ENCODE results near the gene PRDM10.

Gene PRDM10, protein sequence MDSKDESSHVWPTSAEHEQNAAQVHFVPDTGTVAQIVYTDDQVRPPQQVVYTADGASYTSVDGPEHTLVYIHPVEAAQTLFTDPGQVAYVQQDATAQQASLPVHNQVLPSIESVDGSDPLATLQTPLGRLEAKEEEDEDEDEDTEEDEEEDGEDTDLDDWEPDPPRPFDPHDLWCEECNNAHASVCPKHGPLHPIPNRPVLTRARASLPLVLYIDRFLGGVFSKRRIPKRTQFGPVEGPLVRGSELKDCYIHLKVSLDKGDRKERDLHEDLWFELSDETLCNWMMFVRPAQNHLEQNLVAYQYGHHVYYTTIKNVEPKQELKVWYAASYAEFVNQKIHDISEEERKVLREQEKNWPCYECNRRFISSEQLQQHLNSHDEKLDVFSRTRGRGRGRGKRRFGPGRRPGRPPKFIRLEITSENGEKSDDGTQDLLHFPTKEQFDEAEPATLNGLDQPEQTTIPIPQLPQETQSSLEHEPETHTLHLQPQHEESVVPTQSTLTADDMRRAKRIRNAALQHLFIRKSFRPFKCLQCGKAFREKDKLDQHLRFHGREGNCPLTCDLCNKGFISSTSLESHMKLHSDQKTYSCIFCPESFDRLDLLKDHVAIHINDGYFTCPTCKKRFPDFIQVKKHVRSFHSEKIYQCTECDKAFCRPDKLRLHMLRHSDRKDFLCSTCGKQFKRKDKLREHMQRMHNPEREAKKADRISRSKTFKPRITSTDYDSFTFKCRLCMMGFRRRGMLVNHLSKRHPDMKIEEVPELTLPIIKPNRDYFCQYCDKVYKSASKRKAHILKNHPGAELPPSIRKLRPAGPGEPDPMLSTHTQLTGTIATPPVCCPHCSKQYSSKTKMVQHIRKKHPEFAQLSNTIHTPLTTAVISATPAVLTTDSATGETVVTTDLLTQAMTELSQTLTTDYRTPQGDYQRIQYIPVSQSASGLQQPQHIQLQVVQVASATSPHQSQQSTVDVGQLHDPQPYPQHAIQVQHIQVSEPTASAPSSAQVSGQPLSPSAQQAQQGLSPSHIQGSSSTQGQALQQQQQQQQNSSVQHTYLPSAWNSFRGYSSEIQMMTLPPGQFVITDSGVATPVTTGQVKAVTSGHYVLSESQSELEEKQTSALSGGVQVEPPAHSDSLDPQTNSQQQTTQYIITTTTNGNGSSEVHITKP

DNA sequence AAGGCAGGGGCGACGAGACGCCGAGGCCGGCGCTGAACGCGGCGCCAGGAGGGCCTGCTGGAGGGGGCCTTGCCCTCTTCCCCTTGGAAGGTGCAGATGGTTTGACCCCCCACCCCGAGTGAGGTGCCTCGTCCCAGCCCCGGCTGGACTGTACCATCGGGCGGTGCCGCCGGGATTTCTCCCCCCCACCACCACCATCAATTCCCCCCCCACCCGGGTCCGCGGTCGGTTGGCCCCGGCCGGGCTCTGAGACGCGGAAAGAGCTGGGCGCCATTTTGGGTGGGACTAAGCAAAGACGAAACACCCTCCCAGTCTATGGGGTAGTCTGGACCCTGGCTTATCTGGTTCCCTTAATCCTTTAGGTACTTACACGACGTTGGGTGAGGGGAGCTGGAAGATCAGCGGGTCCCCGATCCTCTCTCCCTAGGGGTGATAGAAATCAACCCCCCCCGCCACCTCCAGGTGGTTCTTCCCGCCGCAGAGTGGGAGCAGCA lies at the start of gene PRDM10:
Gene PRDM10, minus strand, starts transcription at position 484 of the 494 bp plus-strand sequence. CDS start 41,871 bp downstream, outside the sequence.
- DNase-seq (ENCODE audit: low spot score in 2 of 2) (peak; percentile 91 to 92), ATAC-seq (replicated peaks; ENCODE audit: extremely low read depth, poor library complexity, severe bottlenecking) (peak; percentile 66)
- H3K4me1 Mint-ChIP-seq: peaks cover 34% of the 10 kb centered on the region
- no peaks in the 10 kb centered on the region for H3K9me3 Mint-ChIP-seq
- peak within 1 kb of the TSS; percentile 100 for H3K27ac Mint-ChIP-seq (ENCODE audit: low read depth)
- no peaks in the 10 kb centered on the region for H3K27me3 Mint-ChIP-seq
- peak within 1 kb of the TSS; percentile 96 for H3K4me3 Mint-ChIP-seq
- peaks cover 14% of the 10 kb centered on the region for H3K36me3 Mint-ChIP-seq (ENCODE audit: insufficient read depth)

DNA sequence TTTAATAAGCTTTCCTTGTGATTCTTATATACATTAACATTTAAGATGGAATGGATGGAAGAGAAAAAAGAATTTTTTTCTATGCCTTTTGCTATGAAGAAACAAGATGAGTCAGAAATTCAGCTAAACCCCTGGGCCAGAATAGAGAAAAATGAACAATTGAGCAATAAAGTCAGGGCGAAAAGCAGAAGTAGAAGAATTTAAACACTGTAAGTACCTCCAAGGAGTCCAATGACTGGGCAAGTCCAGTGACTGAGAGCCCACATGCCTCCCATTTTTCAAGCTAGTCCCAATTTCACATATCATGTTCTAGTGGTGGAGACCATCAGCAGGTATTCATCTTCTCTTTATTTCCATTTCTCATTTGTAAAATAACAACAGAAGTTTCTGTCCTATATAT lies 48.4 kb upstream of the PRDM10 start:
- H3K27me3 Mint-ChIP-seq: no peaks in the 10 kb centered on the region
- DNase-seq (ENCODE audit: low spot score in 2 of 2) (no peak), ATAC-seq (replicated peaks; ENCODE audit: extremely low read depth, poor library complexity, severe bottlenecking) (no peak)
- H3K36me3 Mint-ChIP-seq (ENCODE audit: insufficient read depth): no peaks in the 10 kb centered on the region
- H3K27ac Mint-ChIP-seq (ENCODE audit: low read depth): no peak overlapping the region
- no peaks in the 10 kb centered on the region for H3K9me3 Mint-ChIP-seq
- no peaks in the 10 kb centered on the region for H3K4me1 Mint-ChIP-seq
- H3K4me3 Mint-ChIP-seq: no peak overlapping the region

DNA sequence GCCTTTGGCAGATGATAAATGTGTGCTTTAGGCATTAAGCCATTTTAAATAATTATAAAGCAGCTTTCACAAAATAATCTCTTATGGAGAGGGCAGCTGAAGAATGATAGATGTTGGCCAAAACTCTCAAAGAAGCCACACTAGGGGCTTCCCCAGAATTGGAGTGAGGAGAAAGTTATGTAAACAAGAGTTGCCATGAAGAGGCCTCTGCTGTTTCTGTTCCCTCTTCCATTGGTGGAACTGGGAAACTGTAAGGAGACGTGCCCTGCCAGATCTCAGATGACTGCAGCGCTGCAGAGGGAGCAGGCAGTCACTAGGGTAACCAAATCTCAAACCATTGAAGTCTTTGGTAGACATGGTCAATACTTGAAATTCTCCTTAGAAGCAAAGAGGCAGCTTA lies 47.6 kb upstream of the PRDM10 start:
- Mint-ChIP-seq H3K4me3 (no peak overlapping the region), H3K27me3 (no peaks in the 10 kb centered on the region), H3K27ac (ENCODE audit: low read depth) (no peak overlapping the region), H3K4me1 (no peaks in the 10 kb centered on the region), H3K36me3 (ENCODE audit: insufficient read depth) (no peaks in the 10 kb centered on the region), H3K9me3 (no peaks in the 10 kb centered on the region)
- no peak for DNase-seq (ENCODE audit: low spot score in 2 of 2)
- ATAC-seq (replicated peaks; ENCODE audit: extremely low read depth, poor library complexity, severe bottlenecking): no peak

DNA sequence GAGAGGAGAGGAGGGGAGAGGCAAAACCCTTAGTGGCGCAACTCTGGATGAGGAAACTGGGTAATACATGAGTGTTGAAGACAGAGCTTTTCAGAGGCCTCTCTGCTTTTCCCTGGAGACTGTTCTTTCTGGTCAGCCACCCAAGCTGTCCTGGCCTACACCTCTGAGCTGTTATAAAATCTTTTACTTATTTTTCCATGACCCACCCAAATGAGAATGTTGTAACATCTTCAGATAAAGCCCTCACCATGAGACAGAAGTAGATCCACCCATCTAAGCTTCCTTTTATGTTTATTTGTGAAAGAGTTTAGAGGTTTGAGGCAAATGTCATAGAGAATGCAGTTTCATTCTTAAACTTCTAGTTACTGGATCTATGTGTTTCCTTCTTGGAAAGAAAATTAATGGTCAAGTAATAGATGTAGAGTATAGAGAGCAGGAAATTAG lies 46.7 kb upstream of the PRDM10 start:
- Mint-ChIP-seq H3K27me3 (no peaks in the 10 kb centered on the region), H3K36me3 (ENCODE audit: insufficient read depth) (no peaks in the 10 kb centered on the region), H3K4me1 (no peaks in the 10 kb centered on the region), H3K27ac (ENCODE audit: low read depth) (no peak overlapping the region), H3K9me3 (no peaks in the 10 kb centered on the region), H3K4me3 (no peak overlapping the region)
- no peak for ATAC-seq (replicated peaks; ENCODE audit: extremely low read depth, poor library complexity, severe bottlenecking)
- no peak for DNase-seq (ENCODE audit: low spot score in 2 of 2)

DNA sequence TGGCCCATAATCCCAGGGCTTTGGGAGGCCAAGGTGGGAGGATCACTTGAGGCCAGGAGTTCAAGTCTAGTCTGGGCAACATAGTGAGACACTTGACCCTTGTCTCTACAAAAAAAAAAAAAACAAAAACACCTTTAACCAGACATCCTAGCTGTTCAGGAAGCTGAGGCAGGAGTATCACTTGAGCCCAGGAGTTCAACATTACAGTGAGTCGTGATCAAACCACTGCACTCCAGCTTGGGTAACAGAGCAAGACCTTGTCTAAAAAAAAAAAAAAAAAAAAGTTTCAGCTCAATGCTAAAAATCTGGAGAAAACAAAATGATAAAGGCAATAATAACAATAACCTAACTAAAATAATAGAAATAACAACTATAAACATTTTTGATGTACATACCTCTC lies 44.5 kb upstream of the PRDM10 start:
- Mint-ChIP-seq H3K4me3 (no peak overlapping the region), H3K36me3 (ENCODE audit: insufficient read depth) (no peaks in the 10 kb centered on the region), H3K27me3 (peaks cover 19% of the 10 kb centered on the region), H3K9me3 (no peaks in the 10 kb centered on the region), H3K27ac (ENCODE audit: low read depth) (no peak overlapping the region), H3K4me1 (peaks cover 6% of the 10 kb centered on the region)
- DNase-seq (ENCODE audit: low spot score in 2 of 2) (no peak), ATAC-seq (replicated peaks; ENCODE audit: extremely low read depth, poor library complexity, severe bottlenecking) (no peak)

DNA sequence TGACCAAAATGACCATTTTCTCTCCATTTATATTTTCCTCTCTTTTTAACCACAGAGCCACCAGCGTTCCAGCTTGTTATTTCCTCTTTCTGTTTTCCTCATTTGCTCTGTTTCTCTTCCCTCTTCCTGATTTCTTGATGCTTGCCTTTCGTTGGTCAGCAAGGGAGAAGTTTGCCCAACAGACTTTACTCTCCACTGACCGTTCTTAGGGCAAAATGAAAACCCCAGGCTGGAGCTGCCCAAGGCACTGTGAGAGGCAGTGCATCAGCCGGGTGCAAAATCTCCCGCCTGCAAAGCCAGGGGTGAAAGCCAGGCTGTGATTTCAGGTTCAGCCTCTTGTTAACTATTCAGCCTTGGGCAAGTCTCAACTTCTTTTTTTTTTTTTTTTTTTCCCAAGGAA lies 40.9 kb upstream of the PRDM10 start:
- H3K36me3 Mint-ChIP-seq (ENCODE audit: insufficient read depth): peaks cover 1% of the 10 kb centered on the region
- peaks cover 26% of the 10 kb centered on the region for H3K27me3 Mint-ChIP-seq
- no peak overlapping the region for H3K4me3 Mint-ChIP-seq
- no peaks in the 10 kb centered on the region for H3K9me3 Mint-ChIP-seq
- DNase-seq (ENCODE audit: low spot score in 2 of 2) (no peak), ATAC-seq (replicated peaks; ENCODE audit: extremely low read depth, poor library complexity, severe bottlenecking) (no peak)
- H3K4me1 Mint-ChIP-seq: peaks cover 6% of the 10 kb centered on the region
- no peak overlapping the region for H3K27ac Mint-ChIP-seq (ENCODE audit: low read depth)

DNA sequence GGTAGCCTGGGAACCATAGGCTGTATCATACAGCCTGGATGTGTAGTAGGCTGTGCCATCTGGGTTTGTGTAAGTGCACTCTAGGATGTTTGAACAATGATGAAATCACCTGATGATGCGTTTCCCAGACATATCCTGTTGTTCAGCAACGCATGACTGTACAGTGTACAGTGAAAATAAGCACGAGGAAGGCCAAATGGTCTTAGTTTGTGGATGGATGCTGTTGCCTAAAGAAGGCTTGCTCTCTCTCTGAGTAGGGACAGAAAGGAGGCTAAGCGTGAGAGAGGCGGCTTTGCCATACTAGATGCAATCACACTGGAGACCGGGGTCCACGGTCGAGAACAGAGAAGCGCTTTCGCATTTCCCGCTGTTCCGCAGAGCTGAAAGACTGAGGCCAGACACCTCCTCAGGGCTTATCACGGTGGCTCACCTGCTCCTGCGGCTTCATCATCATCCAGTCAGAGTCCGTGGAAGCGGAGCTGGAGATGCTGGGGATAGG lies 39.5 kb upstream of the PRDM10 start:
- DNase-seq (ENCODE audit: low spot score in 2 of 2) (no peak), ATAC-seq (replicated peaks; ENCODE audit: extremely low read depth, poor library complexity, severe bottlenecking) (no peak)

DNA sequence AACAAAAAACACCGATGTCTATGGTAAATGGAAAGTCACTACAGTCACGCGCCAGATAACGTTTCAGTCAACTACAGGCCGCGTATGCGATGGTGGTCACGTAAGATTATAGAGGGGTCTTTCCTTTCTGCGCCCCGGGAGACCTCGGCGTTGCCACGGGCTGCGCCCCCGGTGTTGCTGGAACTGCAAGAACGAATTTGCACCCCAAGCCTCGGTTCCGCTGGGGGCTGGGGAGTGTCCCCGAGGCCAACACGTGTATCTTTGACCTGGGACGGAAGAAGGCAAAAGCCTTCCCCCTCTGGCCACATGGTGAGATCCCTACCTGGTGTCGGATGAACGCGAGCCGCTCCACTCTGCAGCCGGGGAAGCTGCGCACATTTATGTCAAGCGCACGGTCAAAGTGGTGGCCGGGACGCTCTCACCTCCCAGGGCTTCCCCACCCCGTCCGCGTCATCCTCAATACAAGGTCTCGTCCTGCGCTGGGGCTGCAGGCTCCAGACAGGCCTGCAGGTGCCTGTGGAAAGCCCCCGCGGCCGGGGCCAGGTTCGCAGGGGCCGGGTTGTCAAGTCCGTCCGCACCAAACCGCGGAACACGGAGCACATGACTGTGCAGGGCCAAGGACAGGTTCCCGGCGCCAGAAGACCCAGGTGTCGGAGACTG lies 37.8 kb upstream of the PRDM10 start:
- H3K4me3 Mint-ChIP-seq: no peak overlapping the region
- peaks cover 45% of the 10 kb centered on the region for H3K27me3 Mint-ChIP-seq

More for the DNA sequence above, 39.5 kb upstream of the PRDM10 start:
- H3K27ac Mint-ChIP-seq (ENCODE audit: low read depth): no peak overlapping the region
- H3K9me3 Mint-ChIP-seq: no peaks in the 10 kb centered on the region
- H3K4me1 Mint-ChIP-seq: peaks cover 12% of the 10 kb centered on the region
- H3K27me3 Mint-ChIP-seq: peaks cover 35% of the 10 kb centered on the region
- no peak overlapping the region for H3K4me3 Mint-ChIP-seq
- H3K36me3 Mint-ChIP-seq (ENCODE audit: insufficient read depth): peaks cover 3% of the 10 kb centered on the region

DNA sequence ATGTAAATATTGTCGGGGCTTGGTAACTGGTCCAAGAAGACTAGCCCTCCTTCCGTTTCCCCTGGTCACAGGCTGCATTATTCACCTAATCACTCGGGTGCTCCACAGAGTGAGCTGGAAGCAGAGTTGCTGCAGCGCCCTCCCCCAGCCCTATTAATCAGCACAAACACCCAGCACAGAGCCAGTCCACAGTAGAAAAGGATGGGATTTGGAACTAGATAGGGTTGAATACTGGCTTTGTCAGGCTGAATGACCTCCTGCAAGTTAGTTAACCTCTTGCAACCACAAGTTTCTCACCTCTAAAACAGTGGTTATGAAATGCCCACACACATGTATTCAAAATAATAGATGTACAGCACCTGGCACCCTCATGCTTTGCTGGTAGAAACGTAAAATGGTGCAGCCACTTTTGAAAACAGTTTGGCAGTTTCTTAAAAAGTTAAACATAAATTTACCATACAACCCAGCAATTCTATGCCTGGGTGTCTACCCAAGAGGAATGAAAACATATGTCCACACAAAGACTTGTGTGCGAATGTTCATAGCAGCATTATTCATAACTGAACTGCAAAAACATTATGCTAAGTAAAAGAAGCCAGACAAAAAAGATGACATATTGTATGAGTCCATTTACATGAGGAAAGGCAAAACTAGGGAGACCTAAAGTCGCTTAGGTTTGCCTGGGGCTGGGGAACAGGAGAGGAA lies 35.4 kb upstream of the PRDM10 start:
- no peak overlapping the region for H3K4me3 Mint-ChIP-seq
- H3K4me1 Mint-ChIP-seq: peaks cover 6% of the 10 kb centered on the region
- peaks cover 36% of the 10 kb centered on the region for H3K27me3 Mint-ChIP-seq
- no peak overlapping the region for H3K27ac Mint-ChIP-seq (ENCODE audit: low read depth)
- no peaks in the 10 kb centered on the region for H3K9me3 Mint-ChIP-seq
- H3K36me3 Mint-ChIP-seq (ENCODE audit: insufficient read depth): peaks cover 3% of the 10 kb centered on the region
- DNase-seq (ENCODE audit: low spot score in 2 of 2) (no peak), ATAC-seq (replicated peaks; ENCODE audit: extremely low read depth, poor library complexity, severe bottlenecking) (no peak)

More for the DNA sequence above, 37.8 kb upstream of the PRDM10 start:
- DNase-seq (ENCODE audit: low spot score in 2 of 2) (no peak), ATAC-seq (replicated peaks; ENCODE audit: extremely low read depth, poor library complexity, severe bottlenecking) (no peak)
- Mint-ChIP-seq H3K4me1 (peaks cover 12% of the 10 kb centered on the region), H3K27ac (ENCODE audit: low read depth) (no peak overlapping the region), H3K9me3 (no peaks in the 10 kb centered on the region), H3K36me3 (ENCODE audit: insufficient read depth) (peaks cover 3% of the 10 kb centered on the region)

DNA sequence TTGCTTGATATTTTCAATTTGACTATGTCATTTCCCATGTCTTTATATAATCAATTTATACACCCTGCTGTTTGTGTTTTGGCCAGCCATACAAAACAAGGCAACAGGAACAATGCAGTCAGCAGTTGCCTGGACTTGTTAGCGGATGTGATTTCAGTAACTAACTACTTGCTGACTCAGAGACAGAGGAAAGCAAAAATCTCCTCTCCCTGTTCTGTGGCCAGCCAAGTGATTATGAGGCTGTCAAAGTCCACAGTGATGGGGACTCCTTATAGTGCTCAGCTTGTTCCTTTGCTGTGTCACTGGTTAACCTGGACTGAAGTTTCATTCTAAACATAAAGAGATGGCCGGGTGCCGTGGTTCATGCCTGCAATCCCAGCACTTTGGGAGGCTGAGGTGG lies 34.4 kb upstream of the PRDM10 start:
- ATAC-seq (replicated peaks; ENCODE audit: extremely low read depth, poor library complexity, severe bottlenecking): no peak
- Mint-ChIP-seq H3K4me1 (peaks cover 6% of the 10 kb centered on the region), H3K4me3 (no peak overlapping the region), H3K36me3 (ENCODE audit: insufficient read depth) (peaks cover 3% of the 10 kb centered on the region), H3K9me3 (no peaks in the 10 kb centered on the region), H3K27me3 (peaks cover 26% of the 10 kb centered on the region), H3K27ac (ENCODE audit: low read depth) (no peak overlapping the region)
- no peak for DNase-seq (ENCODE audit: low spot score in 2 of 2)

DNA sequence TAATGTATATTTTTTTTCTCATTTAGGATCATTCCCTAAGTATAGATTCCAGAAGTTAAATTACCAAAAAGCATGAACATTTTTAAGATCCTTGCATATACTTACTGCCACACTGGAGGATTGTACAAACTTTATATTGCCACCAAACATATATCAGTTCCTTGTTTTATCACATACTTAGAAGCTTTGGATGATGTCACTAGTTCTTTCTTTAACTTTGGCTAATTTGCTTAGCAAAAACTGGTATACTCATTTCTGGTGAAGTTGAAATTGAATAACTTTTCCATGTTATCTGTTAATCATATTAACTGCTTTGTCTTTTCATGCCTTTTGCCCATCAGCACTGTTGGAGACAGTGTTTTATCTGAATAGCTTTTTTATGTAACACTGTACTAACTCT lies 31.6 kb upstream of the PRDM10 start:
- H3K36me3 Mint-ChIP-seq (ENCODE audit: insufficient read depth): peaks cover 2% of the 10 kb centered on the region
- H3K27ac Mint-ChIP-seq (ENCODE audit: low read depth): no peak overlapping the region
- ATAC-seq (replicated peaks; ENCODE audit: extremely low read depth, poor library complexity, severe bottlenecking): no peak
- no peaks in the 10 kb centered on the region for H3K9me3 Mint-ChIP-seq
- no peak for DNase-seq (ENCODE audit: low spot score in 2 of 2)
- H3K4me1 Mint-ChIP-seq: peaks cover 6% of the 10 kb centered on the region
- no peak overlapping the region for H3K4me3 Mint-ChIP-seq
- H3K27me3 Mint-ChIP-seq: peaks cover 21% of the 10 kb centered on the region
